ENCODE measurements around the gene MMP17.

The MMP17 gene

DNA sequence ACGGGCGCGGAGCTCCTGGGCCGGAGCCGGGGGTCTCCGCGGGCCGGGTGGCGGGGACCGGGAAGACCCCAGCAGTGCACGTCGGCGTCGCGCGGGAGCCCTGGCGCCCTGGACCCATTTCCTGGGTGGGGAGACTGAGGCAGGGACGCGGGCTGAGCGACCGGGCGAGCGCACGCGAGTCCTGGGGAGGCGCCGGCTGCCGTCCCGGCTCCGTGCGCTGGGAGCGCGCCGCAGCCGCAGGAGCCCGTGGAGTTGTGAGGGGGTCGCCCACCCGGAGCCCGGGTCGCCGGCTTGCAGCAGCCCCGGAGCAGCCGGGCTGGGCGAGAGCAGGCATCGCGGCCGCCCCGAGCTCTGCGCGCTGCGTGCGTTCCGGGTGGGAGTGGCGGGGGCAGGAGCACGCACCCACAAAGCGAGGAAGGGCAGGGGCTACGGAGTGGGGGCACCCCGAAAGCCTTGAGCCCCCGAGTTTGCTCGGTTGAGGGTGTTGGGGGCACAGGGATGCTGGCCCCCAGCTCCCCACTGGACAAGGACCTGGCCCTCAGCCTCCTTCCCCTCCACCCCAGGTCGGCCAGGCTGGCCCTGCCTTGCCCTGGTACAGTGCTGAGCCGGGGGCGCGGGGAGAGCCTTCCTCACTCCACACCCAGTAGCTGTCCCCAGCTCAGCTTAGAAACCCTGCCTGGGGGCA is 620 bp downstream of the MMP17 start:
- TF ChIP-seq, protein P1, sequence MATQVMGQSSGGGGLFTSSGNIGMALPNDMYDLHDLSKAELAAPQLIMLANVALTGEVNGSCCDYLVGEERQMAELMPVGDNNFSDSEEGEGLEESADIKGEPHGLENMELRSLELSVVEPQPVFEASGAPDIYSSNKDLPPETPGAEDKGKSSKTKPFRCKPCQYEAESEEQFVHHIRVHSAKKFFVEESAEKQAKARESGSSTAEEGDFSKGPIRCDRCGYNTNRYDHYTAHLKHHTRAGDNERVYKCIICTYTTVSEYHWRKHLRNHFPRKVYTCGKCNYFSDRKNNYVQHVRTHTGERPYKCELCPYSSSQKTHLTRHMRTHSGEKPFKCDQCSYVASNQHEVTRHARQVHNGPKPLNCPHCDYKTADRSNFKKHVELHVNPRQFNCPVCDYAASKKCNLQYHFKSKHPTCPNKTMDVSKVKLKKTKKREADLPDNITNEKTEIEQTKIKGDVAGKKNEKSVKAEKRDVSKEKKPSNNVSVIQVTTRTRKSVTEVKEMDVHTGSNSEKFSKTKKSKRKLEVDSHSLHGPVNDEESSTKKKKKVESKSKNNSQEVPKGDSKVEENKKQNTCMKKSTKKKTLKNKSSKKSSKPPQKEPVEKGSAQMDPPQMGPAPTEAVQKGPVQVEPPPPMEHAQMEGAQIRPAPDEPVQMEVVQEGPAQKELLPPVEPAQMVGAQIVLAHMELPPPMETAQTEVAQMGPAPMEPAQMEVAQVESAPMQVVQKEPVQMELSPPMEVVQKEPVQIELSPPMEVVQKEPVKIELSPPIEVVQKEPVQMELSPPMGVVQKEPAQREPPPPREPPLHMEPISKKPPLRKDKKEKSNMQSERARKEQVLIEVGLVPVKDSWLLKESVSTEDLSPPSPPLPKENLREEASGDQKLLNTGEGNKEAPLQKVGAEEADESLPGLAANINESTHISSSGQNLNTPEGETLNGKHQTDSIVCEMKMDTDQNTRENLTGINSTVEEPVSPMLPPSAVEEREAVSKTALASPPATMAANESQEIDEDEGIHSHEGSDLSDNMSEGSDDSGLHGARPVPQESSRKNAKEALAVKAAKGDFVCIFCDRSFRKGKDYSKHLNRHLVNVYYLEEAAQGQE (IDR thresholded peaks at IDR 0.05; ENCODE audit: insufficient read depth in 1 of 2, low read depth in 2 of 2, low read length in 2 of 2), result no peak
- TF ChIP-seq POLR2AphosphoS5 (IDR thresholded peaks at IDR 0.05; ENCODE audit: low read depth, low read length), result no peak
- no peak for TF ChIP-seq TAF1 (IDR thresholded peaks at IDR 0.05; ENCODE audit: borderline replicate concordance, insufficient read depth, low read length)
- no peak for TF ChIP-seq FOXP2 (optimal IDR thresholded peaks at IDR 0.05; ENCODE audit: borderline replicate concordance, extremely low read depth, extremely low read length, insufficient read depth)
- no peak for TF ChIP-seq SIN3A (IDR thresholded peaks at IDR 0.05; ENCODE audit: borderline replicate concordance, insufficient read depth, low read length)

DNA sequence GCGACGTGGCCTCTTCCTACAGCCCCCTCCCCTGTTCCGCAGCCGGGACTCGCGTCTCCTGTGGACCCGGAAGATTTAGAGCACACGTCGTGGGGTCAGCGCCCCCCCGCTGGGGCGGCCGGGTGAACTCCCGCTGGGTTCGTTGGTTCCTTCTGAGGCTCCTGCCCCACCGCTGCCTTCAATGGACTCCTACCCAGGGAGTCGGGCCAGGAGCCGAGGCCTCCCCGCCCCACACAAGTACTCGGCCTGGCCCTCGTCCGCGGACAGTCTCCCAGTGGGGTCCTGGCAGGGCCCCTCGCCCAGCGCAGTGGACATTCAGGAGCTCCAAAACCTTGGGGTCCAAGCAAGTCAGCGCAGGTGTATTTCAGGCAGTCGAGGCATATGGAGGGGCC is 1.2 kb downstream of the MMP17 start:
- TF ChIP-seq POLR2AphosphoS5 (IDR thresholded peaks at IDR 0.05; ENCODE audit: low read depth, low read length) (no peak), FOXP2 (optimal IDR thresholded peaks at IDR 0.05; ENCODE audit: borderline replicate concordance, extremely low read depth, extremely low read length, insufficient read depth) (no peak)

DNA sequence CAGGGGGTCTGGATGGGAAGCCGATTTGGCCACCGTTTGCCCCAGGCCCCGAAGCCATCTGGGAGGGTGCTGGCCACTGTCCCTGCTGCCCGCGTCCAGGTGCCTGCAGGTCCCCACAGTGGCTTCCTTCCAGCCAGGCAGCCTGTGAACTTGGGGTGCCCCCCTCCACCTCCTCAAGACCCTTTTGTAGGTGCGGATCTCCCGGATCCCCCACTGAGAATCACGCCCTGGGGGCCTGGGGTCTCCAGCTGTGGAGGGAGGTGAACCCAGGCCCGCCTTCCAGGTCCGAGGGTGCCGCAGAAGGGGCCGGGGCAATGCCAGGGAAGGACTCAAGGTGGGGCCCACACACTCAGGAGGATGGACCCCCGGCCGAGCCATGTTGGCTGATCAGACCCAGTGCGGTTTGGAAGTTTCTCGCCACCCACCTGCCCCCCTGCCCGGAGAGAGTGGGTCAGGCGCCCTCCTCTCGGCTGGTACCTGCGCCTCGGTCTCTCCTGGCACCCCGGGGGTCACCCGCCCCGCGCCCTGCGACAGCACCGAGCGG is 1.7 kb downstream of the MMP17 start:
- TF ChIP-seq POLR2AphosphoS5 (IDR thresholded peaks at IDR 0.05; ENCODE audit: low read depth, low read length), result no peak
- TF ChIP-seq SIN3A (IDR thresholded peaks at IDR 0.05; ENCODE audit: borderline replicate concordance, insufficient read depth, low read length), result no peak
- TF ChIP-seq TAF1 (IDR thresholded peaks at IDR 0.05; ENCODE audit: borderline replicate concordance, insufficient read depth, low read length), result no peak
- TF ChIP-seq FOXP2 (optimal IDR thresholded peaks at IDR 0.05; ENCODE audit: borderline replicate concordance, extremely low read depth, extremely low read length, insufficient read depth), result no peak
- TF ChIP-seq, protein P1 (IDR thresholded peaks at IDR 0.05; ENCODE audit: insufficient read depth in 1 of 2, low read depth in 2 of 2, low read length in 2 of 2), result no peak

DNA sequence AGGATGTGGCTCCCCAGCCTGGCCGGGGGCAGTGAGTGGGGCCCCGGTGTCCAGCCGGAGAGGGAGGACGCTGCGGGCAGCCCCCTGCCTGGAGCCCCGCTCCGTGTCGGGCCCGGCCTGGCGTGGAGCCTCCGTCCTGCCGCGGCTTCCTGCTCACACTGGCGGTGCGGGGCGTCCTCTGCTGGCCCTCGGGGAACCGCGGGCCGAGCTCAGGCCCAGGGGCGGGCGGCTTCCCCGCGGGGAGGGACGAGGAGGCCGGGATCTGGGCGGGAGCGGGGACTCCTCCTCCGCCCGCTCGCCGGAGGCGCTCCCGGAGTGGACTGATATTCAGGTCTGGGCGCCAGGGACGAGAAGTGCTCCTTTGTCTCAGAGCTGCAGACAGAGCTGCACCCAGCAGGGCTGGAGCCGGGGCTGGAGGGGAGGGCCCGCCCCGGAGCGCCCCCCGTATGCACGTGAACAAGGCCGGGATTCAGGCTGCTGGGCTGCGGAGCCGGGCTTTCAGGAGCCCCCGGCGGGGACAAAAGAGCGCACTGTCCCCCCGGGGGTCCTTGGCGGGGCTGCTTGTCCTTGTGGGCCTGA is 2.2 kb downstream of the MMP17 start:
- no peak for TF ChIP-seq FOXP2 (optimal IDR thresholded peaks at IDR 0.05; ENCODE audit: borderline replicate concordance, extremely low read depth, extremely low read length, insufficient read depth)
- no peak for TF ChIP-seq SIN3A (IDR thresholded peaks at IDR 0.05; ENCODE audit: borderline replicate concordance, insufficient read depth, low read length)
- TF ChIP-seq, protein P1 (IDR thresholded peaks at IDR 0.05; ENCODE audit: insufficient read depth in 1 of 2, low read depth in 2 of 2, low read length in 2 of 2), result no peak
- TF ChIP-seq TAF1 (IDR thresholded peaks at IDR 0.05; ENCODE audit: borderline replicate concordance, insufficient read depth, low read length), result 0 out of 2 replicates have a peak, but pooled peaks have one; percentile 12
- TF ChIP-seq POLR2AphosphoS5 (IDR thresholded peaks at IDR 0.05; ENCODE audit: low read depth, low read length), result no peak

DNA sequence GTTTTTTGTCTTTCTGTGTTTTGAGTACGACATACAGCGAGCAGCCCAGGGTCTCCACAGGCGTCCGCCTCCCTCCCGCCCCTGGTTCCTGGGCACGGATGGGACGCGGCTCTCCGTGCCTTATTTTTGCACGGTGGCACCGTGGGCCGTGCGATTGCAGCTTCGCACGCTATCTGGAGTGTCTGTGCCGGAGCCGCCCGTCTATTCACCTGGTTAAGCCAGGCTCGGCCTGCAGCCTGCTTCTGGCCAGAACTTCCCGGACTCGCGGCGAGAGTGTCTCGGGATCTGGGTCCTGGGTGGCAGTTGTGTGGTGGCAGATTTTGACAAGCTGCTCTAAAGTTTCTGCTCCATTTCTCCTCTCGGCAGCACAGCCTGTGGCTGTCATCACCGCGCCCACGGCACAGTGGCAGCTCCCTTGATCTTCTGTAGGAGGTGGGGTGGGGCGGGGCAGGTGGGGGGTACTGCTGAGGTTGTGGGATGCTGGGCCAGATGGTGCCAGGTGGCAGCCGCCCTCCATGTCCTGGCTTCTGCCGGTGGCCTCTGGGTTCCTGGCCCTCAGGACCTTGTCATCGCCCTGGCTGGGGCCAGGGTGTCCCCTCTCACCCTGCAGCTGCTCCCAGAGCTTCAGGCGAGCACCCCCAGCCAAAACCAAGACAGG is 2.9 kb downstream of the MMP17 start:
- TF ChIP-seq, protein P1 (IDR thresholded peaks at IDR 0.05; ENCODE audit: insufficient read depth in 1 of 2, low read depth in 2 of 2, low read length in 2 of 2), result no peak
- TF ChIP-seq FOXP2 (optimal IDR thresholded peaks at IDR 0.05; ENCODE audit: borderline replicate concordance, extremely low read depth, extremely low read length, insufficient read depth) (no peak), SIN3A (IDR thresholded peaks at IDR 0.05; ENCODE audit: borderline replicate concordance, insufficient read depth, low read length) (no peak), POLR2AphosphoS5 (IDR thresholded peaks at IDR 0.05; ENCODE audit: low read depth, low read length) (no peak), TAF1 (IDR thresholded peaks at IDR 0.05; ENCODE audit: borderline replicate concordance, insufficient read depth, low read length) (no peak)

All from PFSK-1 (cell line).